ENCODE results near the gene OAS3.

Gene OAS3

GRCh38 chr12:112947314-112947713, 9.0 kb downstream of the OAS3 start:
- no peaks in the 10 kb centered on the region for H3K27me3 ChIP-seq (ENCODE audit: insufficient read depth, low read length, poor library complexity, severe bottlenecking)
- no peak overlapping the region for H3K9ac ChIP-seq (ENCODE audit: low read depth, low read length, poor library complexity, severe bottlenecking)
- peaks cover 17% of the 10 kb centered on the region; the same call in 1 of the 2 replicates for H3K36me3 ChIP-seq (ENCODE audit: insufficient read depth, low read length)
- no peaks in the 10 kb centered on the region for H3K9me3 ChIP-seq (ENCODE audit: insufficient read depth, low read depth, low read length)
- H3K79me2 ChIP-seq (ENCODE audit: insufficient read depth, low read length), result no peaks in the 10 kb centered on the region
- H2AFZ ChIP-seq (ENCODE audit: low read length), result no peak overlapping the region
- no peaks in the 10 kb centered on the region for H4K20me1 ChIP-seq (ENCODE audit: insufficient read depth, low read length, poor library complexity, severe bottlenecking)
- no peak overlapping the region for H3K4me2 ChIP-seq (ENCODE audit: low read depth, low read length, poor library complexity, severe bottlenecking)
- TF ChIP-seq CTCF (conservative IDR thresholded peaks at IDR 0.05; ENCODE audit: low read length), result no peak
- no peak for TF ChIP-seq EZH2phosphoT487 (IDR thresholded peaks at IDR 0.05; ENCODE audit: borderline replicate concordance)
- H3F3A ChIP-seq (ENCODE audit: low read depth), result no peaks in the 10 kb centered on the region
- H3K4me1 ChIP-seq (ENCODE audit: insufficient read depth, low read length, poor library complexity, severe bottlenecking), result no peaks in the 10 kb centered on the region
- no peak overlapping the region for H3K4me3 ChIP-seq (ENCODE audit: low read length, poor library complexity, severe bottlenecking)
- H3K9me2 ChIP-seq (replicated peaks; ENCODE audit: low read depth, low read length), result no peaks in the 10 kb centered on the region

GRCh38 chr12:112947761-112948160, 9.5 kb downstream of the OAS3 start:
- H3K79me2 ChIP-seq (ENCODE audit: insufficient read depth, low read length), result no peaks in the 10 kb centered on the region
- H2AFZ ChIP-seq (ENCODE audit: low read length), result no peak overlapping the region
- no peaks in the 10 kb centered on the region for H3K27me3 ChIP-seq (ENCODE audit: insufficient read depth, low read length, poor library complexity, severe bottlenecking)
- H3K4me3 ChIP-seq (ENCODE audit: low read length, poor library complexity, severe bottlenecking), result no peak overlapping the region
- no peaks in the 10 kb centered on the region for H3F3A ChIP-seq (ENCODE audit: low read depth)
- H4K20me1 ChIP-seq (ENCODE audit: insufficient read depth, low read length, poor library complexity, severe bottlenecking), result no peaks in the 10 kb centered on the region
- H3K4me2 ChIP-seq (ENCODE audit: low read depth, low read length, poor library complexity, severe bottlenecking), result no peak overlapping the region
- H3K4me1 ChIP-seq (ENCODE audit: insufficient read depth, low read length, poor library complexity, severe bottlenecking), result no peaks in the 10 kb centered on the region
- H3K36me3 ChIP-seq (ENCODE audit: insufficient read depth, low read length), result peaks cover 17% of the 10 kb centered on the region; the same call in 1 of the 2 replicates
- H3K9me3 ChIP-seq (ENCODE audit: insufficient read depth, low read depth, low read length), result no peaks in the 10 kb centered on the region
- no peaks in the 10 kb centered on the region for H3K9me2 ChIP-seq (replicated peaks; ENCODE audit: low read depth, low read length)
- H3K9ac ChIP-seq (ENCODE audit: low read depth, low read length, poor library complexity, severe bottlenecking), result no peak overlapping the region
- TF ChIP-seq EZH2phosphoT487 (IDR thresholded peaks at IDR 0.05; ENCODE audit: borderline replicate concordance) (no peak), CTCF (conservative IDR thresholded peaks at IDR 0.05; ENCODE audit: low read length) (no peak)

GRCh38 chr12:112948806-112949205, 10.5 kb downstream of the OAS3 start:
- H3K27me3 ChIP-seq (ENCODE audit: insufficient read depth, low read length, poor library complexity, severe bottlenecking), result no peaks in the 10 kb centered on the region
- no peak overlapping the region for H3K9ac ChIP-seq (ENCODE audit: low read depth, low read length, poor library complexity, severe bottlenecking)
- H3K4me2 ChIP-seq (ENCODE audit: low read depth, low read length, poor library complexity, severe bottlenecking), result no peak overlapping the region
- H3K4me1 ChIP-seq (ENCODE audit: insufficient read depth, low read length, poor library complexity, severe bottlenecking), result no peaks in the 10 kb centered on the region
- H3K9me2 ChIP-seq (replicated peaks; ENCODE audit: low read depth, low read length), result no peaks in the 10 kb centered on the region
- no peaks in the 10 kb centered on the region for H4K20me1 ChIP-seq (ENCODE audit: insufficient read depth, low read length, poor library complexity, severe bottlenecking)
- TF ChIP-seq CTCF (conservative IDR thresholded peaks at IDR 0.05; ENCODE audit: low read length) (no peak), EZH2phosphoT487 (IDR thresholded peaks at IDR 0.05; ENCODE audit: borderline replicate concordance) (no peak)
- no peaks in the 10 kb centered on the region for H3K9me3 ChIP-seq (ENCODE audit: insufficient read depth, low read depth, low read length)
- no peak overlapping the region for H3K4me3 ChIP-seq (ENCODE audit: low read length, poor library complexity, severe bottlenecking)
- no peaks in the 10 kb centered on the region for H3F3A ChIP-seq (ENCODE audit: low read depth)
- peaks cover 17% of the 10 kb centered on the region; the same call in 1 of the 2 replicates for H3K36me3 ChIP-seq (ENCODE audit: insufficient read depth, low read length)
- H3K79me2 ChIP-seq (ENCODE audit: insufficient read depth, low read length), result no peaks in the 10 kb centered on the region
- no peak overlapping the region for H2AFZ ChIP-seq (ENCODE audit: low read length)
